K562 (cell line): ENCODE data around the gene EPPIN. TPM values are rescaled to one million over a fixed set of nuclear protein-coding genes. Genes with fewer than 3 reads are reported as not detected.

Experiments used
- ATAC-seq: fragments of 200-7000 bp; cut with Tn5 transposase; 3 replicates; pipeline ENCODE4 v1.9.1; 2020; ENCODE audit warnings: moderate library complexity
- BruUV-seq: library from RNA; stranded (reverse); fragments of 400-500 nt; replicated peaks from 2 replicates; lab custom pipeline; 2021; lab: Mats Ljungman, UMichigan
- CTCF ChIA-PET: fragments of 300-600 bp; formaldehyde crosslinking; extraction: SDS; loops from one replicate; lab custom pipeline; 2021; ENCODE audit warnings: low intra/inter-chr PET ratio; lab: Yijun Ruan, JAX
- POLR2A ChIA-PET: fragments of 300-600, 350-650 bp; sonication (Branson Sonifier 250); formaldehyde crosslinking; extraction: SDS; loops from one replicate; lab custom pipeline; 2021; ENCODE audit warnings: antibody characterized with exemption, inconsistent platforms; lab: Yijun Ruan, JAX
- DNase-seq, 4 experiments: peaks; one replicate each; pipeline versions ENCODE4 v3.0.0 to v3.0.0-alpha.2; 2011 to 2018; ENCODE audit warnings: low spot score in 3 of 4, mixed read lengths in 3 of 4; ENCODE audit errors: extremely low read depth in 1 of 4
- FAIRE-seq: peaks from 2 replicates; lab custom pipeline; 2011; peaks lifted over from hg19 to GRCh38; lab: Jason Lieb, UNC
- H2AFZ ChIP-seq: 2 replicates; pipeline ENCODE4 v1.6.0; 2011; ENCODE audit warnings: low read depth, low read length, control low read depth, inconsistent platforms
- H3K27ac ChIP-seq: fragments of 200-600 bp; 3 replicates; pipeline ENCODE4 v1.8.0; 2011; ENCODE audit warnings: low read depth, mild to moderate bottlenecking, control low read depth, inconsistent platforms, low read length, moderate library complexity, mixed read lengths; ENCODE audit errors: extremely low read depth
- H3K27me3 ChIP-seq, 2 experiments: fragments of 300-600 bp in 1 of 2; 2 replicates in 1 of 2; 3 replicates in 1 of 2; pipeline versions ENCODE4 v1.6.0 to v1.8.0; 2011; ENCODE audit warnings: inconsistent platforms in 2 of 2, low read length in 2 of 2, mild to moderate bottlenecking in 1 of 2, mixed read lengths in 1 of 2, moderate library complexity in 1 of 2; ENCODE audit not compliant: control insufficient read depth in 2 of 2, insufficient read depth in 2 of 2
- H3K36me3 ChIP-seq: fragments of 300-600 bp; 3 replicates; pipeline ENCODE4 v1.8.0; 2011; ENCODE audit warnings: mild to moderate bottlenecking, low read length, inconsistent platforms; ENCODE audit not compliant: control insufficient read depth, insufficient read depth
- H3K4me1 ChIP-seq, 2 experiments: fragments of 200-600 bp in 1 of 2; replicated peaks in 1 of 2; 2 replicates in 1 of 2; 3 replicates in 1 of 2; pipeline versions ENCODE4 v1.5.1 to v1.8.0; 2011; ENCODE audit warnings: inconsistent platforms in 2 of 2, low read length in 2 of 2, mild to moderate bottlenecking in 1 of 2, mixed read lengths in 1 of 2, moderate library complexity in 1 of 2; ENCODE audit not compliant: control insufficient read depth in 2 of 2, insufficient read depth in 2 of 2
- H3K4me2 ChIP-seq: 2 replicates; pipeline ENCODE4 v1.6.1; 2011; ENCODE audit warnings: low read length, control low read depth, inconsistent platforms, mixed read lengths; ENCODE audit not compliant: insufficient read depth
- H3K4me3 ChIP-seq: fragments of 200-600 bp; sonication (generic), shearing (Covaris generic); 2 replicates; pipeline ENCODE4 v1.5.1; 2016; ENCODE audit warnings: control low read depth, inconsistent platforms
- H3K79me2 ChIP-seq: fragments of 200-600 bp; 3 replicates; pipeline ENCODE4 v1.8.0; 2011; ENCODE audit warnings: low read length, inconsistent platforms; ENCODE audit not compliant: control insufficient read depth, insufficient read depth
- H3K9ac ChIP-seq, 2 experiments: 2 replicates each; pipeline versions ENCODE4 v1.6.0 to v1.6.1; 2011; ENCODE audit warnings: low read depth in 2 of 2, low read length in 2 of 2, control low read depth in 1 of 2, inconsistent platforms in 1 of 2, mild to moderate bottlenecking in 1 of 2, mixed read lengths in 1 of 2; ENCODE audit not compliant: insufficient read depth in 1 of 2
- H3K9me1 ChIP-seq: one replicate; pipeline ENCODE4 v1.6.0; 2011; ENCODE audit warnings: inconsistent platforms, mild to moderate bottlenecking, low read length, moderate library complexity; ENCODE audit not compliant: control insufficient read depth, insufficient read depth
- H3K9me3 ChIP-seq: replicated peaks from 2 replicates; pipeline ENCODE4 v1.5.1; 2011; ENCODE audit warnings: low read depth, low read length, inconsistent platforms; ENCODE audit not compliant: control insufficient read depth, insufficient read depth
- H4K20me1 ChIP-seq: replicated peaks from 2 replicates; pipeline ENCODE4 v1.6.1; 2011; ENCODE audit warnings: low read length, inconsistent platforms, mixed read lengths; ENCODE audit not compliant: control insufficient read depth, insufficient read depth
- BRF1 ChIP-seq: IDR thresholded peaks from 3 replicates; pipeline ENCODE4 v1.6.1; 2011; ENCODE audit warnings: borderline replicate concordance, mild to moderate bottlenecking; ENCODE audit not compliant: insufficient read length; ENCODE audit errors: extremely low read depth
- ETS2 ChIP-seq: IDR thresholded peaks from 2 replicates; pipeline ENCODE4 v1.6.1; 2016; ENCODE audit warnings: borderline replicate concordance, missing genetic modification characterization, mild to moderate bottlenecking, moderate library complexity, missing compliant biosample characterization; ENCODE audit not compliant: poor library complexity, severe bottlenecking
- HDAC3 ChIP-seq: fragments of 450-650 bp; IDR thresholded peaks from 2 replicates; pipeline ENCODE4 v1.6.1; 2018; ENCODE audit warnings: borderline replicate concordance, mild to moderate bottlenecking, moderate library complexity; ENCODE audit not compliant: partially characterized antibody
- HDGF ChIP-seq: fragments of 450-650 bp; IDR thresholded peaks from 2 replicates; pipeline ENCODE4 v1.6.1; 2016
- HNRNPK ChIP-seq: fragments of 200-400 bp; formaldehyde crosslinking; IDR thresholded peaks from one replicate; pipeline ENCODE4 v1.6.1; 2018; ENCODE audit warnings: mild to moderate bottlenecking, low read depth, low read length; ENCODE audit not compliant: poor library complexity, severe bottlenecking
- PHF21A ChIP-seq: fragments of 450-650 bp; IDR thresholded peaks from 2 replicates; pipeline ENCODE4 v1.6.1; 2017; ENCODE audit warnings: low read depth, borderline replicate concordance
- RBFOX2 ChIP-seq: fragments of 200-400 bp; formaldehyde crosslinking; IDR thresholded peaks from 2 replicates; pipeline ENCODE4 v1.6.1; 2017; ENCODE audit warnings: low read depth, mild to moderate bottlenecking, low read length, moderate library complexity
- SMARCC2 ChIP-seq: fragments of 450-650 bp; IDR thresholded peaks from 2 replicates; pipeline ENCODE4 v1.6.1; 2017; ENCODE audit warnings: antibody characterized with exemption, moderate library complexity, mild to moderate bottlenecking, low read depth
- SP2 ChIP-seq: IDR thresholded peaks from 2 replicates; pipeline ENCODE4 v1.6.1; 2011; ENCODE audit warnings: mild to moderate bottlenecking, low read depth, low read length, moderate library complexity; ENCODE audit not compliant: poor library complexity, severe bottlenecking; ENCODE audit errors: extremely low read depth
- SRSF3 ChIP-seq: fragments of 200-400 bp; formaldehyde crosslinking; IDR thresholded peaks from 2 replicates; pipeline ENCODE4 v1.6.1; 2016; ENCODE audit warnings: mild to moderate bottlenecking, low read length, moderate library complexity; ENCODE audit not compliant: insufficient read depth
- TARDBP ChIP-seq: fragments of 450-650 bp; IDR thresholded peaks from 2 replicates; pipeline ENCODE4 v1.6.1; 2016
- ZNF23 ChIP-seq: fragments of 250-450 bp; sonication (Bioruptor Pico); IDR thresholded peaks from 2 replicates; pipeline ENCODE4 v1.4.0; 2020; ENCODE audit warnings: mild to moderate bottlenecking
- WGBS: fragments of 100-300 bp; shearing (Covaris generic); methylation state at CpG from one replicate; pipeline ENCODE4 v1.1.6; 2016; ENCODE audit warnings: low coverage, mixed read lengths; ENCODE audit not compliant: insufficient coverage; ENCODE audit errors: missing lambda C conversion rate; 5-methylcytosine and 5-hydroxymethylcytosine counted together
- in situ Hi-C: fragments of 300-500 bp; cut with MboI; formaldehyde crosslinking; loops from 4 replicates; pipeline ENCODE4 v1.15.0; 2018; ENCODE audit warnings: inconsistent platforms, mixed read lengths
- intact Hi-C: fragments of 100-400 bp; cut with micrococcal nuclease; formaldehyde crosslinking; loops from 2 replicates; pipeline ENCODE4 v1.14.2; 2022
- polyA plus RNA-seq, 8 experiments: library from polyadenylated mRNA; depleted of rRNA in 4 of 8; stranded (reverse) in 5 of 8; unstranded in 3 of 8; fragments of >200 nt; fragmentation: Nextera tagmentation in 2 of 8; fragmentation: Illumina TruSeq in 1 of 8; extraction: Ambion mirVana in 2 of 8; extraction: Trizol in 1 of 8; gene quantifications; 2 replicates each; pipeline versions ENCODE4 v1.2.1 to v1.2.3, GENCODE V29; 2011 to 2014; ENCODE audit warnings: inconsistent platforms in 1 of 8, missing spikeins in 1 of 8
- total RNA-seq, 7 experiments: library from RNA; depleted of rRNA in 6 of 7; stranded (reverse); fragments of >200 nt in 6 of 7; fragmentation: Illumina TruSeq in 2 of 7; extraction: Trizol in 2 of 7; gene quantifications; 2 replicates each; pipeline versions ENCODE4 v1.2.1 to v1.2.3, GENCODE V29; 2011 to 2021; ENCODE audit warnings: low replicate concordance in 1 of 7
- TF ChIP-seq, protein P1 (sequence below): fragments of 450-650 bp; IDR thresholded peaks from 2 replicates; pipeline ENCODE4 v1.6.1; 2016; ENCODE audit warnings: antibody characterized with exemption
- TF ChIP-seq, protein P2 (sequence below): fragments of 450-650 bp; formaldehyde crosslinking; conservative IDR thresholded peaks from 2 replicates; pipeline ENCODE4 v1.4.0; 2022; ENCODE audit warnings: mild to moderate bottlenecking, missing genetic modification characterization
- TF ChIP-seq, protein P3 (sequence below): fragments of 450-650 bp; IDR thresholded peaks from 2 replicates; pipeline ENCODE4 v1.7.1; 2018; ENCODE audit warnings: mild to moderate bottlenecking, low read depth; ENCODE audit not compliant: partially characterized antibody

The EPPIN gene
- total and polyA plus RNA-seq, 9 of the 15 experiments (the other 6 are each of a cell fraction or from before 2014, with no cell fraction given): not detected

DNA sequence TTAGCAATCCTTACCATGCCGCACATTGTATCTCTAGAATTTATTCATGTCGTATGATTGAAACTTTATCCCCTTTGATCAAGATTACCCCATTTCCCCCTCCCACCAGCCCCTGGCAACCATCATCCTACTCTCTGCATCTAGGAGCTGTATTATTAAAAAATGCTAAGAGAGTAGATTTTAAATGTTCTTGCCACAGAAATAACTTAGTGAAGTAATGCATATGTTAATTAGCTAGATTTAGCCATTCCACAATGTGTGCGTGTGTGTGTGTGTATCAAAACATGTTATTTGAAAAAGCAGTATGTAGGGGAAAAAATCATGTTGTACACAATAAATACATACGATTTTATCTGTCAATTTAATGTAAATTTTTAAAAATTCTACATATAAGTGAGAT is 19.9 kb downstream of the EPPIN start:
- H3K4me3 ChIP-seq: no peak overlapping the region
- intact Hi-C loops: no loop called here
- no peak overlapping the region for H3K9ac ChIP-seq
- FAIRE-seq: no peak
- POLR2A ChIA-PET: no interaction called here
- TF ChIP-seq BRF1: no peak
- no peak for TF ChIP-seq ETS2 (tag)
- TF ChIP-seq TARDBP: no peak
- no peak for TF ChIP-seq HDGF
- TF ChIP-seq SP2: no peak
- TF ChIP-seq, protein P1, sequence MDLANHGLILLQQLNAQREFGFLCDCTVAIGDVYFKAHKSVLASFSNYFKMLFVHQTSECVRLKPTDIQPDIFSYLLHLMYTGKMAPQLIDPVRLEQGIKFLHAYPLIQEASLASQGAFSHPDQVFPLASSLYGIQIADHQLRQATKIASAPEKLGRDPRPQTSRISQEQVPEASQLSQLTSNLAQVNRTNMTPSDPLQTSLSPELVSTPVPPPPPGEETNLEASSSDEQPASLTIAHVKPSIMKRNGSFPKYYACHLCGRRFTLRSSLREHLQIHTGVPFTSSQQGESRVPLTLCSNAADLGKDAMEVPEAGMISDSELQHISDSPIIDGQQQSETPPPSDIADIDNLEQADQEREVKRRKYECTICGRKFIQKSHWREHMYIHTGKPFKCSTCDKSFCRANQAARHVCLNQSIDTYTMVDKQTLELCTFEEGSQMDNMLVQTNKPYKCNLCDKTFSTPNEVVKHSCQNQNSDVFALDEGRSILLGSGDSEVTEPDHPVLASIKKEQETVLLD: no peak
- TF ChIP-seq HDAC3: no peak
- TF ChIP-seq, protein P2, sequence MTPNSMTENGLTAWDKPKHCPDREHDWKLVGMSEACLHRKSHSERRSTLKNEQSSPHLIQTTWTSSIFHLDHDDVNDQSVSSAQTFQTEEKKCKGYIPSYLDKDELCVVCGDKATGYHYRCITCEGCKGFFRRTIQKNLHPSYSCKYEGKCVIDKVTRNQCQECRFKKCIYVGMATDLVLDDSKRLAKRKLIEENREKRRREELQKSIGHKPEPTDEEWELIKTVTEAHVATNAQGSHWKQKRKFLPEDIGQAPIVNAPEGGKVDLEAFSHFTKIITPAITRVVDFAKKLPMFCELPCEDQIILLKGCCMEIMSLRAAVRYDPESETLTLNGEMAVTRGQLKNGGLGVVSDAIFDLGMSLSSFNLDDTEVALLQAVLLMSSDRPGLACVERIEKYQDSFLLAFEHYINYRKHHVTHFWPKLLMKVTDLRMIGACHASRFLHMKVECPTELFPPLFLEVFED: no peak
- TF ChIP-seq SMARCC2: no peak
- TF ChIP-seq, protein P3, sequence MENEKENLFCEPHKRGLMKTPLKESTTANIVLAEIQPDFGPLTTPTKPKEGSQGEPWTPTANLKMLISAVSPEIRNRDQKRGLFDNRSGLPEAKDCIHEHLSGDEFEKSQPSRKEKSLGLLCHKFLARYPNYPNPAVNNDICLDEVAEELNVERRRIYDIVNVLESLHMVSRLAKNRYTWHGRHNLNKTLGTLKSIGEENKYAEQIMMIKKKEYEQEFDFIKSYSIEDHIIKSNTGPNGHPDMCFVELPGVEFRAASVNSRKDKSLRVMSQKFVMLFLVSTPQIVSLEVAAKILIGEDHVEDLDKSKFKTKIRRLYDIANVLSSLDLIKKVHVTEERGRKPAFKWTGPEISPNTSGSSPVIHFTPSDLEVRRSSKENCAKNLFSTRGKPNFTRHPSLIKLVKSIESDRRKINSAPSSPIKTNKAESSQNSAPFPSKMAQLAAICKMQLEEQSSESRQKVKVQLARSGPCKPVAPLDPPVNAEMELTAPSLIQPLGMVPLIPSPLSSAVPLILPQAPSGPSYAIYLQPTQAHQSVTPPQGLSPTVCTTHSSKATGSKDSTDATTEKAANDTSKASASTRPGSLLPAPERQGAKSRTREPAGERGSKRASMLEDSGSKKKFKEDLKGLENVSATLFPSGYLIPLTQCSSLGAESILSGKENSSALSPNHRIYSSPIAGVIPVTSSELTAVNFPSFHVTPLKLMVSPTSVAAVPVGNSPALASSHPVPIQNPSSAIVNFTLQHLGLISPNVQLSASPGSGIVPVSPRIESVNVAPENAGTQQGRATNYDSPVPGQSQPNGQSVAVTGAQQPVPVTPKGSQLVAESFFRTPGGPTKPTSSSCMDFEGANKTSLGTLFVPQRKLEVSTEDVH: no peak
- TF ChIP-seq PHF21A: no peak
- TF ChIP-seq ZNF23 (CRISPR knock-in tag): no peak
- no peak for TF ChIP-seq SRSF3
- no peak for TF ChIP-seq HNRNPK
- TF ChIP-seq RBFOX2: no peak
- TF ChIP-seq, all 486 proteins: peak for 0
- CTCF ChIA-PET: no interaction called here
- DNase-seq: no peak
- no TSS peak for BruUV-seq
- no peaks in the 10 kb centered on the region for H3K9me3 ChIP-seq
- no peak overlapping the region for H3K4me2 ChIP-seq
- no peaks in the 10 kb centered on the region for H4K20me1 ChIP-seq
- H3K36me3 ChIP-seq: no peaks in the 10 kb centered on the region
- no peaks in the 10 kb centered on the region for H3K4me1 ChIP-seq
- 45% methylated on average over 4 of the region's 4 CpGs for WGBS
- H3K27me3 ChIP-seq: peaks cover 0 to 6% of the 10 kb centered on the region in 2 experiments; a peak in 2 of 5 replicates
- H3K79me2 ChIP-seq: no peaks in the 10 kb centered on the region
- no peaks in the 10 kb centered on the region for H3K9me1 ChIP-seq
- no peak overlapping the region for H2AFZ ChIP-seq
- in situ Hi-C loops: no loop called here
- H3K27ac ChIP-seq: no peak overlapping the region
- ATAC-seq: no peak
